HG03175 (cell line): ENCODE results near the gene MINK1.
"Not testable (repeated sequence)": the region's sequence is repeated elsewhere in the genome, so short reads cannot be mapped to it uniquely, and the experiment has no call there.

Source experiments
- ATAC-seq: cut with Tn5 transposase; IDR thresholded peaks from one replicate; pipeline ENCODE4 v1.9.1; 2021; ENCODE audit warnings: mild to moderate bottlenecking, moderate library complexity; ENCODE audit not compliant: unreplicated experiment

MINK1 gene

GRCh38 chr17:4869058-4869998 lies 36.2 kb downstream of the MINK1 start:
- ATAC-seq = not testable (repeated sequence)

GRCh38 chr17:4870855-4871254 lies 37.7 kb downstream of the MINK1 start:
- ATAC-seq = no peak

GRCh38 chr17:4872786-4873185 lies 39.6 kb downstream of the MINK1 start:
- no peak for ATAC-seq

GRCh38 chr17:4877089-4877488 lies 43.9 kb downstream of the MINK1 start:
- no peak for ATAC-seq

- no peak for ATAC-seq
These were observed 46.5 kb downstream of the MINK1 start for GRCh38 chr17:4879601-4880000.

GRCh38 chr17:4880857-4881256 lies 47.7 kb downstream of the MINK1 start:
- ATAC-seq = no peak

- ATAC-seq = no peak
These were observed 48.8 kb downstream of the MINK1 start for GRCh38 chr17:4881761-4882555.

GRCh38 chr17:4884489-4884888 lies 51.3 kb downstream of the MINK1 start:
- no peak for ATAC-seq

- ATAC-seq = no peak
These were observed 53.7 kb downstream of the MINK1 start for GRCh38 chr17:4886830-4887229.

GRCh38 chr17:4887581-4887980 lies 54.4 kb downstream of the MINK1 start:
- no peak for ATAC-seq

- no peak for ATAC-seq
These were observed 58.6 kb downstream of the MINK1 start for GRCh38 chr17:4891411-4892410.

GRCh38 chr17:4892499-4893221 lies 59.5 kb downstream of the MINK1 start:
- ATAC-seq = no peak

- no peak for ATAC-seq
These were observed 60.1 kb downstream of the MINK1 start for GRCh38 chr17:4893272-4893671.

- ATAC-seq = no peak
These were observed 60.8 kb downstream of the MINK1 start for GRCh38 chr17:4893721-4894560.

GRCh38 chr17:4895121-4895520 lies 62.0 kb downstream of the MINK1 start:
- ATAC-seq = no peak

GRCh38 chr17:4895657-4896331 lies 62.7 kb downstream of the MINK1 start:
- no peak for ATAC-seq

GRCh38 chr17:4896332-4897197 lies 63.4 kb downstream of the MINK1 start:
- ATAC-seq = no peak
